ENCODE measurements around the gene C10orf62. TPM values are rescaled to one million over a fixed set of nuclear protein-coding genes. Genes with fewer than 3 reads are reported as not detected.

Gene C10orf62
- total RNA-seq, 1 donor from 2014 or later, result 0.12 TPM

DNA sequence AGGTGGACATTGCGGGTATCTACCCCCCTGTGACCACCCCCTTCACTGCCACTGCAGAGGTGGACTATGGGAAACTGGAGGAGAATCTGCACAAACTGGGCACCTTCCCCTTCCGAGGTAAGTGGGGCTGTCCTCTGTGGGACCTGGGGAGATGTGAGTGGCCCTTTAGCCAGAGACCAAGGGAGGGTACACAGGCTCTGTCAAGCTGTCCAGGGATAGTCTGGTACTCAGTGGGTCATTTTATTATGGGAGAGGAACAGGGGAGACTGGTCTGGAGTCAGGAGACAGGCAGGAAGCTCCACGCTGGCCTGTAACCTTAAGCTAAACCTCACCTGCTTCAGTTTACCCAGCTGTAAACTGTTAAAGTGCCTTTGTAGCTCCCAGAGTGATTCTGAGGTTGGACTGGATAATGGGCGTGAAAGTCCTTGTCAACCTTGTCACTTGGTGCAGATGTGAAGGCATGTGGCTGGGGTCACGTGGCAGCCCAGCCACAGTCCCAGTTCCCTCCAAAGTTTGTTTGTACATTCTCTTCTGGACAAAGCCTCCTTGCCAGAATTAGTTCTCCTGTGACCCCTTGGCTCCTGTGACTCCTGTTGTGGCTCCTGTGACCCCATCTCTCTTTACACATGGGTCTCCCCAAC, 4.6 kb upstream of the C10orf62 start:
- TF ChIP-seq, protein P1, sequence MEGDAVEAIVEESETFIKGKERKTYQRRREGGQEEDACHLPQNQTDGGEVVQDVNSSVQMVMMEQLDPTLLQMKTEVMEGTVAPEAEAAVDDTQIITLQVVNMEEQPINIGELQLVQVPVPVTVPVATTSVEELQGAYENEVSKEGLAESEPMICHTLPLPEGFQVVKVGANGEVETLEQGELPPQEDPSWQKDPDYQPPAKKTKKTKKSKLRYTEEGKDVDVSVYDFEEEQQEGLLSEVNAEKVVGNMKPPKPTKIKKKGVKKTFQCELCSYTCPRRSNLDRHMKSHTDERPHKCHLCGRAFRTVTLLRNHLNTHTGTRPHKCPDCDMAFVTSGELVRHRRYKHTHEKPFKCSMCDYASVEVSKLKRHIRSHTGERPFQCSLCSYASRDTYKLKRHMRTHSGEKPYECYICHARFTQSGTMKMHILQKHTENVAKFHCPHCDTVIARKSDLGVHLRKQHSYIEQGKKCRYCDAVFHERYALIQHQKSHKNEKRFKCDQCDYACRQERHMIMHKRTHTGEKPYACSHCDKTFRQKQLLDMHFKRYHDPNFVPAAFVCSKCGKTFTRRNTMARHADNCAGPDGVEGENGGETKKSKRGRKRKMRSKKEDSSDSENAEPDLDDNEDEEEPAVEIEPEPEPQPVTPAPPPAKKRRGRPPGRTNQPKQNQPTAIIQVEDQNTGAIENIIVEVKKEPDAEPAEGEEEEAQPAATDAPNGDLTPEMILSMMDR (conservative IDR thresholded peaks at IDR 0.05; ENCODE audit: low read depth, low read length), result no peak
- peak overlapping the region; percentile 57 for H3K4me3 ChIP-seq (ENCODE audit: low read depth, low read length)
- DNase-seq (ENCODE audit: low read depth), result no peak

DNA sequence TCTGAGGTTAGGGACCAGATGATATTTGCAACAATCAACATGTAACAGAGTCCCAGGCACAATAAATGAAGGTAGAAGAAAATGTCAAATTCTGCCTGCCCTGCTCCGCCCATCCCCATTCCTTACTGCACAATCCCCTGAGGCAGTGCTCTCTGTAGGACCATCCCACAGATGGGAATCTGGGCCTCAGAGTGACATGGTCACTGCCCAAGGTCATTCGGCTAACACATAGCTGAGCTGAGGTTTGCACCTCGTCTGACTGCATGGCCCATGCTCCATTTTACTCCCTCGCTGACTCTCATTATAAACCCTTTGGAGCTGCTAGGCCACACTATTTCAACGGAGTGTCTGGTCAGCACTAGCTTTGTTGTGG, 4.1 kb upstream of the C10orf62 start:
- peak overlapping the region; percentile 57 for H3K4me3 ChIP-seq (ENCODE audit: low read depth, low read length)
- no peak for DNase-seq (ENCODE audit: low read depth)
- TF ChIP-seq, protein P1 (conservative IDR thresholded peaks at IDR 0.05; ENCODE audit: low read depth, low read length), result no peak

DNA sequence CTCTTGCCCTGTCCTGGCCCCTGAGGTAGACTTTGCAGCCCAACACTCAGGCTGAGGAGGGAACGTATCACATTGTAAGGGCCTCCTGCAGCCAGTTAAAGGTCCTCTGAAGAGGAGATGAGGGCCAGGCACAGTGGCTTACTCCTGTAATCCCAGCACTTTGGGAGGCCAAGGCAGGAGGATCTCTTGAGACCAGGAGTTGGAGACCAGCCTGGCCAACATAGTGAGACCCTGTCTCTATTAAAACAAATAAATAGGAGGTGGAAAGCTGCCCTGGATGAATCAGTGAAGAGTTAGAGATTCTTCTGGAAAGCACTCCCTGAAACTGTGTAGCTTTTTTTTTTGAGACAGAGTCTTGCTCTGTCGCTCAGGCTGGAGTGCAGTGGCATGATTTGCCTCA, 2.3 kb upstream of the C10orf62 start:
- DNase-seq (ENCODE audit: low read depth), result no peak
- TF ChIP-seq, protein P1 (conservative IDR thresholded peaks at IDR 0.05; ENCODE audit: low read depth, low read length), result no peak
- H3K4me3 ChIP-seq (ENCODE audit: low read depth, low read length), result peak overlapping the region; percentile 2

- no peak for DNase-seq (ENCODE audit: low read depth)
- TF ChIP-seq, protein P1 (conservative IDR thresholded peaks at IDR 0.05; ENCODE audit: low read depth, low read length), result no peak
- H3K4me3 ChIP-seq (ENCODE audit: low read depth, low read length), result no peak overlapping the region
Measured at GRCh38 chr10:97590082-97590747, 694 bp downstream of the C10orf62 start.

DNA sequence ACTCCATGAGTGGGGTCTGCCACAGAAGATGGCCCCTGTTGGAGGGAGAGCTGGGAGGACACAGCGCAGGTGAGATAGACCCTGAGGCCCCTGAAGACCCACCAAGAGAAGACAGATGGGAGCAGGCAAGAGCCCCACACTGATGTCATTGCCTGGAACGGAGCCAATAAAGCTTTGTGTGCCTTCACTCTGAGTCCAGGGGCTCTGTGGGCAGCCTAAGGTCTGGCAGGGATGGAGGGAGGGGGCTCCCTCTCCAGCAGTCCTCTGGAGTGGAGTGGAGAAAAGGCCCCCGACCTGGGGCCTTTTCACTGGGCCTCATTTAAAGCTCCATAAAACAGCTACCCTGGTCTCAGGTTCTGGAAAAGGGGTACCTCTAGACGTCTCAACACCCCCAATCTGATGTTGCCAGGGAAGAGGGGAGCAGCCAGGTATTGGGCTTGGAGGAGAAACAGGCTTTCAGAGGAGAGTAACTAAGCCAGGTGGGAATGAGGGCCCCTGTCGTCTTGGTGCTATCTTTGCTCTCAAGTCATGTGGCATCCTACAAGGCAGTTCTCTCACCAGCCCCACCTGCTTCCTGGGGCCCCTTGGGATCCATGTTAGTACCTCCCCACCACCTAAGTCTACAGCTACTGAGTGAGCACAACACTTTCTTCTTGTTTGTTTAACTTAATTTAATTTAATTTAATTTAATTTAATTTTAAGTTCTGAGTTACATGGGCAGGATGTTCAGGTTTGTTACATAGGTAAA, 1.4 kb downstream of the C10orf62 start:
- TF ChIP-seq, protein P1 (conservative IDR thresholded peaks at IDR 0.05; ENCODE audit: low read depth, low read length), result no peak
- no peak overlapping the region for H3K4me3 ChIP-seq (ENCODE audit: low read depth, low read length)
- DNase-seq (ENCODE audit: low read depth), result no peak

- no peak for DNase-seq (ENCODE audit: low read depth)
- TF ChIP-seq, protein P1 (conservative IDR thresholded peaks at IDR 0.05; ENCODE audit: low read depth, low read length), result no peak
- no peak overlapping the region for H3K4me3 ChIP-seq (ENCODE audit: low read depth, low read length)
Measured at GRCh38 chr10:97593421-97593820, 3.9 kb downstream of the C10orf62 start.

Measured in epithelial cell of proximal tubule (primary cell).